ENCODE measurements around the gene SYNE2. TPM values are rescaled to one million over a fixed set of nuclear protein-coding genes. Genes with fewer than 3 reads are reported as not detected.
"Not testable (repeated sequence)": the region's sequence is repeated elsewhere in the genome, so short reads cannot be mapped to it uniquely, and the experiment has no call there.

The SYNE2 gene
- total RNA-seq, 4 donors from 2014 or later, result 92.4 to 165 (median 98.3) TPM

GRCh38 chr14:64114166-64114565 is 261.4 kb downstream of the SYNE2 start:
- no peak for TF ChIP-seq POLR2A (IDR thresholded peaks at IDR 0.05; ENCODE audit: low read depth)
- no peak for TF ChIP-seq EP300 (IDR thresholded peaks at IDR 0.05)
- TF ChIP-seq POLR2AphosphoS5 (IDR thresholded peaks at IDR 0.05), result no peak
- no peak for TF ChIP-seq CTCF (IDR thresholded peaks at IDR 0.05)
- Histone ChIP-seq H3K36me3 (peaks cover 4 to 68% (median 29%) of the 10 kb centered on the region in 4 donors), H3K4me3 (no peak overlapping the region), H3K27me3 (no peaks in the 10 kb centered on the region), H3K27ac (replicated peaks in 1 of 4) (no peak overlapping the region), H3K9me3 (no peaks in the 10 kb centered on the region), H3K4me1 (peaks cover 6 to 31% (median 7%) of the 10 kb centered on the region in 4 donors)
- no peak for DNase-seq (ENCODE audit: extremely low spot score)
- intact Hi-C loops (cut with DNase I), result loop anchor here (10.0 kb wide), 1 partner anchor 99 kb away; no protein-coding TSS in a partner anchor
- 83% methylated on average over 9 of the region's 9 CpGs for WGBS

DNA sequence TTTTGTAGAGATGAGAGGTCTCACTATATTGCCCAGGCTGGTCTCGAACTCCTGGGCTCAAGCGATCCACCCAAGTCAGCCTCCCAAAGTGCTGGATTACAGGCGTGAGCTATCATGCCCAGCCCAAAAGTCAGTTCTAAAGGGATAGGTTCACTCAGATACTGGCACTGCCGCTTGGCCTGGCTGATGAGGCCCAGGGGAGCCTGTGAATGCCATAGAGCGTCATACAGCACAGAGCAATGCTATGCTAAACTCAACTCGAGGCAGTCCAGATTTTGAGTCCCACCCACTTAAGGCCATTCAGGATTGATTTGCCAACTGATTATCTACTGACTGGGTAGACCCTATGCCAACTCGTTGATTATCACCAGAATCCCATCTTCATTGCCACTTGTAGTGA is 262.0 kb downstream of the SYNE2 start:
- Histone ChIP-seq H3K27me3 (no peaks in the 10 kb centered on the region), H3K36me3 (peaks cover 4 to 68% (median 29%) of the 10 kb centered on the region in 4 donors), H3K4me3 (no peak overlapping the region), H3K27ac (replicated peaks in 1 of 4) (no peak overlapping the region), H3K4me1 (peaks cover 6 to 25% (median 7%) of the 10 kb centered on the region in 4 donors), H3K9me3 (no peaks in the 10 kb centered on the region)
- 96% methylated on average over 6 of the region's 7 CpGs for WGBS
- no peak for DNase-seq (ENCODE audit: extremely low spot score)
- TF ChIP-seq POLR2A (IDR thresholded peaks at IDR 0.05; ENCODE audit: low read depth) (no peak), EP300 (IDR thresholded peaks at IDR 0.05) (no peak), CTCF (IDR thresholded peaks at IDR 0.05) (no peak), POLR2AphosphoS5 (IDR thresholded peaks at IDR 0.05) (no peak)
- intact Hi-C loops (cut with DNase I), result loop anchor here (10.0 kb wide), 1 partner anchor 100 kb away; no protein-coding TSS in a partner anchor

- H3K27ac ChIP-seq (replicated peaks in 1 of 4), result no peak overlapping the region
- 89% methylated on average over 6 of the region's 6 CpGs for WGBS
- no peak for DNase-seq (ENCODE audit: extremely low spot score)
- no peaks in the 10 kb centered on the region for H3K27me3 ChIP-seq
- peaks cover 4 to 68% (median 31%) of the 10 kb centered on the region in 4 donors for H3K36me3 ChIP-seq
- no peak for TF ChIP-seq CTCF (IDR thresholded peaks at IDR 0.05)
- no peak for TF ChIP-seq POLR2A (IDR thresholded peaks at IDR 0.05; ENCODE audit: low read depth)
- TF ChIP-seq EP300 (IDR thresholded peaks at IDR 0.05), result no peak
- no peak for TF ChIP-seq POLR2AphosphoS5 (IDR thresholded peaks at IDR 0.05)
- H3K9me3 ChIP-seq, result no peaks in the 10 kb centered on the region
- intact Hi-C loops (cut with DNase I), result loop anchor here (10.0 kb wide), 1 partner anchor 101 kb away; no protein-coding TSS in a partner anchor
- H3K4me1 ChIP-seq, result peaks cover 6 to 22% (median 7%) of the 10 kb centered on the region in 4 donors
- no peak overlapping the region for H3K4me3 ChIP-seq
Observed at GRCh38 chr14:64115401-64115800, 262.6 kb downstream of the SYNE2 start.

DNA sequence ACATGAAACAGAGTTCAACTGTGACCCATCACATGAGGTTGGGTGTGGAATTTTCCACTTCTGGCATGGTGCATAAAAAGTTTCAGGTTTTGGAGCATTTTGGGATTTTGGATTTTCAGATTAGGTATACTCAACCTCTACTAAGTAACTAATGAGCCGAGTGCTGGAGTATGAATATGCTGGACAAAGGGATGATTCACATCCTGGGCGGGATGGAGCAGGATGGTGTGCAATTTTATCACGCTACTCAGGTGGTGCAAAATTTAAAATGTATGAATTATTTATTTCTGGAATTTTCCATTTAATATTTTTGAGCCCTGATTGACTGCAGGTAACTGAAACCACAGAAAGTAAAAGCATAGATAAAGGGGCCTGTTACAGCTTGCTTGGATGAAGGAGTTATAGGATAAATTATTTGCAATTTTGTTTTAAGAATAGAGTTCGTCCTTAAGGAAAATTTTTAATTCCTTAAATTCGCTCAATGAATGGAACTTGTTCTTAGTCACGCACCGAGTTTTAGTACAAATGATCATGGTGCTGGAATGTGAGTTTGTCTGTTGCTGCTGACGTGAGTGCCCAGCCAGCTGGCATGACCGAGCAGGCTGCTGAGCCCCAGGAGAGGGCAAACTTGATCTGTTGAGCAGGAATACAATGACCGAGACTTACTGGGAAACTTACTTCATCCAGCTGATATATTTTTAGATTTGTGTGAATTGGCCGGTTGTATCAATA is 265.0 kb downstream of the SYNE2 start:
- no peak for DNase-seq (ENCODE audit: extremely low spot score)
- no peaks in the 10 kb centered on the region for H3K27me3 ChIP-seq
- intact Hi-C loops (cut with DNase I), result loop anchor here (10.0 kb wide), 1 partner anchor 103 kb away; no protein-coding TSS in a partner anchor

DNA sequence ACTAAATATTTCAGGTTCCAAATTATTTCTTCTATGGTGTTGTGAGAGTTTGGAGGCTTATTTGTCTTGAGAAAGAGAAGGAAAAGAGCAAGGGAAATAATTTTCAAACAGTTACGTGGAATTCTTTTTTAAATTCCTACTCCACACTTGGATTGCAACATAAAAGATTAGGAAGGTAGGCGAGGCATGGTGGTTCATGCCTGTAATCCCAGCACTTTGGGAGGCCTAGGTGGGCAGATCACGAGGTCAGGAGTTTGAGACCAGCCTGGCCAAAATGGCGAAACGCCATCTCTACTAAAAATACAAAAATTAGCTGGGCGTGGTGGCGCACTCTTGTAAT is 265.6 kb downstream of the SYNE2 start:
- WGBS, result 88% methylated on average over 7 of the region's 7 CpGs
- Histone ChIP-seq H3K27ac (replicated peaks in 1 of 4) (peak overlapping the region; percentile 18 to 73 (median 52)), H3K36me3 (peaks cover under 1 to 76% (median 46%) of the 10 kb centered on the region in 4 donors), H3K4me1 (peaks cover 6 to 15% (median 7%) of the 10 kb centered on the region in 4 donors)
- H3K9me3 ChIP-seq; H3K27me3 ChIP-seq; H3K4me3 ChIP-seq; DNase-seq (ENCODE audit: extremely low spot score): not testable (repeated sequence)
- intact Hi-C loops (cut with DNase I), result loop anchor here (10.0 kb wide), 1 partner anchor 104 kb away; no protein-coding TSS in a partner anchor

More for the DNA sequence above, 265.0 kb downstream of the SYNE2 start:
- Histone ChIP-seq H3K36me3 (peaks cover 4 to 76% (median 48%) of the 10 kb centered on the region in 4 donors), H3K4me3 (no peak overlapping the region), H3K9me3 (no peaks in the 10 kb centered on the region), H3K4me1 (peaks cover 6 to 20% (median 7%) of the 10 kb centered on the region in 4 donors), H3K27ac (replicated peaks in 1 of 4) (peak overlapping the region; percentile 51 to 73 (median 60))
- WGBS, result 75% methylated on average over 11 of the region's 11 CpGs
- TF ChIP-seq POLR2AphosphoS5 (IDR thresholded peaks at IDR 0.05), result peak; percentile 41 to 57
- TF ChIP-seq EP300 (IDR thresholded peaks at IDR 0.05), result peak; percentile 62
- TF ChIP-seq POLR2A (IDR thresholded peaks at IDR 0.05; ENCODE audit: low read depth), result no peak
- TF ChIP-seq CTCF (IDR thresholded peaks at IDR 0.05), result peak in 1 of 3 experiments; percentile 6

Measured in esophagus muscularis mucosa (tissue), 4 donors.